H1 (cell line): ENCODE results near the gene UBE4B. TPM values are rescaled to one million over a fixed set of nuclear protein-coding genes. Genes with fewer than 3 reads are reported as not detected.

ENCODE experiments used
- GABPA ChIP-seq: IDR thresholded peaks from 2 replicates; pipeline ENCODE4 v1.6.1; 2011; ENCODE audit warnings: mild to moderate bottlenecking, low read length, moderate library complexity, borderline replicate concordance; ENCODE audit not compliant: insufficient read depth
- polyA plus RNA-seq, 7 experiments: library from polyadenylated mRNA; depleted of rRNA in 3 of 7; stranded (reverse) in 5 of 7; unstranded in 2 of 7; fragments of >200 nt in 5 of 7; fragments of 200-250 nt in 2 of 7; gene quantifications; 1 replicate in 5 of 7; 2 replicates in 1 of 7; 4 replicates in 1 of 7; pipeline versions ENCODE4 v1.2.1 to v1.2.3, GENCODE V29; 2011 to 2013; ENCODE audit warnings: missing spikeins in 2 of 7, mixed read lengths in 2 of 7
- total RNA-seq: library from RNA; stranded (reverse); fragmentation: NEBNext Ultra II Directional; extraction: Animal tissue kit (Norgen Biotek cat#: 25700); gene quantifications from 2 replicates; pipeline ENCODE4 v1.2.1, GENCODE V29; 2021

Gene UBE4B
- total and polyA plus RNA-seq, 2 of the 8 experiments (the other 6 are each of a cell fraction or from before 2014, with no cell fraction given) = 24.5 to 90.1 TPM

- no peak for TF ChIP-seq GABPA
- TF ChIP-seq, all 59 proteins: peak for 0
Measured at GRCh38 chr1:10104834-10105233, 72.1 kb downstream of the UBE4B start (continued).
